Adrenal gland (tissue), 5 donors: Measurements from ENCODE around the gene OAS2.

Source experiments
- POLR2A ChIP-seq, 2 donors: fragments of 450-650 bp; IDR thresholded peaks; one replicate each; pipeline ENCODE4 v1.6.1; 2017; ENCODE audit warnings: antibody characterized with exemption in 2 of 2, mild to moderate bottlenecking in 2 of 2, moderate library complexity in 1 of 2
- TF ChIP-seq, protein P1 (sequence below), 6 experiments: fragments of 450-650 bp in 4 of 6; fragments of 200-600 bp in 2 of 6; sonication (generic) in 1 of 6; IDR thresholded peaks; 1 replicate in 5 of 6; 2 replicates in 1 of 6; pipeline versions ENCODE4 v1.5.1 to v1.8.0; 2016 to 2021; ENCODE audit warnings: antibody characterized with exemption in 6 of 6, mild to moderate bottlenecking in 2 of 6, moderate library complexity in 1 of 6
- donor health status: DM: no; HTN: no; CAD: no.

DNA sequence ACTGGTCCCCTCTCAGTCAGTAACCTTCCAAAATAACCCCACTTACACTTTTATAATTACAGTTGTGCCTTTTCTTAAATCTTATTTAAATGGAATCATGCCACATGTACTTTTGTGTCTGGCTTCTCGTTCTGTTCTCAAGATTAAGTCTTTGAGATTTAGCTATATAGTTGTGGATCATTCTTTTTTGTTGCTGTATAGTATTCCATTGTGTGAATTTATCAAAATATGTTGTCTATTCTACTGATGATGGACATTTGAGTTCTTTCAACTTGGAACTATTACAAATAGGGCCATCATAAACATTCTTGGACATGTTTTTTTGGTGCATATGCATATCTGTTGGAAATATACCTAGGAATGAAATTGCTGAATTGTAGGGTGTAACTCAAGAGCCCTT lies 31.0 kb upstream of the OAS2 start:
- TF ChIP-seq, protein P1, sequence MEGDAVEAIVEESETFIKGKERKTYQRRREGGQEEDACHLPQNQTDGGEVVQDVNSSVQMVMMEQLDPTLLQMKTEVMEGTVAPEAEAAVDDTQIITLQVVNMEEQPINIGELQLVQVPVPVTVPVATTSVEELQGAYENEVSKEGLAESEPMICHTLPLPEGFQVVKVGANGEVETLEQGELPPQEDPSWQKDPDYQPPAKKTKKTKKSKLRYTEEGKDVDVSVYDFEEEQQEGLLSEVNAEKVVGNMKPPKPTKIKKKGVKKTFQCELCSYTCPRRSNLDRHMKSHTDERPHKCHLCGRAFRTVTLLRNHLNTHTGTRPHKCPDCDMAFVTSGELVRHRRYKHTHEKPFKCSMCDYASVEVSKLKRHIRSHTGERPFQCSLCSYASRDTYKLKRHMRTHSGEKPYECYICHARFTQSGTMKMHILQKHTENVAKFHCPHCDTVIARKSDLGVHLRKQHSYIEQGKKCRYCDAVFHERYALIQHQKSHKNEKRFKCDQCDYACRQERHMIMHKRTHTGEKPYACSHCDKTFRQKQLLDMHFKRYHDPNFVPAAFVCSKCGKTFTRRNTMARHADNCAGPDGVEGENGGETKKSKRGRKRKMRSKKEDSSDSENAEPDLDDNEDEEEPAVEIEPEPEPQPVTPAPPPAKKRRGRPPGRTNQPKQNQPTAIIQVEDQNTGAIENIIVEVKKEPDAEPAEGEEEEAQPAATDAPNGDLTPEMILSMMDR (IDR thresholded peaks at IDR 0.05) = no peak
- TF ChIP-seq POLR2A (IDR thresholded peaks at IDR 0.05) = no peak
